Keratinocyte (primary cell): ENCODE measurements around the gene B3GAT1. TPM values are rescaled to one million over a fixed set of nuclear protein-coding genes. Genes with fewer than 3 reads are reported as not detected.

Experiments used
- DNase-seq: peaks from one replicate; pipeline ENCODE4 v3.0.0-alpha.2; 2011; ENCODE audit warnings: low read depth, missing footprints, low spot score
- FAIRE-seq: peaks from 2 replicates; lab custom pipeline; 2011; peaks lifted over from hg19 to GRCh38; lab: Jason Lieb, UNC
- H2AFZ ChIP-seq: 2 replicates; pipeline ENCODE4 v1.6.0; 2012; ENCODE audit warnings: low read length, control low read depth, inconsistent platforms; ENCODE audit not compliant: control insufficient read depth
- H3K27ac ChIP-seq: 2 replicates; pipeline ENCODE4 v1.5.1; 2011; ENCODE audit warnings: low read length; ENCODE audit not compliant: control insufficient read depth, insufficient read depth
- H3K27me3 ChIP-seq: 3 replicates; pipeline ENCODE4 v1.6.0; 2011; ENCODE audit warnings: low read length; ENCODE audit not compliant: control insufficient read depth, insufficient read depth; ENCODE audit errors: extremely low read depth
- H3K36me3 ChIP-seq, 2 experiments: 2 replicates in 1 of 2; 3 replicates in 1 of 2; pipeline ENCODE4 v1.5.1; 2011; ENCODE audit warnings: low read length in 2 of 2, mild to moderate bottlenecking in 1 of 2; ENCODE audit not compliant: control insufficient read depth in 2 of 2, insufficient read depth in 2 of 2; ENCODE audit errors: extremely low read depth in 1 of 2
- H3K4me1 ChIP-seq: 3 replicates; pipeline ENCODE4 v1.5.1; 2011; ENCODE audit warnings: low read length; ENCODE audit not compliant: control insufficient read depth, insufficient read depth; ENCODE audit errors: extremely low read depth
- H3K4me2 ChIP-seq: 3 replicates; pipeline ENCODE4 v1.6.0; 2011; ENCODE audit warnings: low read depth, low read length; ENCODE audit not compliant: control insufficient read depth, insufficient read depth; ENCODE audit errors: extremely low read depth
- H3K4me3 ChIP-seq, 3 experiments: fragments of 200-600 bp in 1 of 3; sonication (generic) in 1 of 3; 2 replicates in 2 of 3; 3 replicates in 1 of 3; pipeline ENCODE4 v1.5.1; 2011 to 2016; ENCODE audit warnings: low read length in 3 of 3, mild to moderate bottlenecking in 3 of 3, control low read depth in 2 of 3, inconsistent platforms in 1 of 3, low read depth in 1 of 3, mixed read lengths in 1 of 3, mixed run types in 1 of 3, moderate library complexity in 1 of 3; ENCODE audit not compliant: control insufficient read depth in 2 of 3, insufficient read depth in 2 of 3; ENCODE audit errors: extremely low read depth in 1 of 3
- H3K79me2 ChIP-seq: 2 replicates; pipeline ENCODE4 v1.6.0; 2012; ENCODE audit warnings: low read length; ENCODE audit not compliant: control insufficient read depth, insufficient read depth
- H3K9ac ChIP-seq: 3 replicates; pipeline ENCODE4 v1.6.0; 2011; ENCODE audit warnings: low read length; ENCODE audit not compliant: control insufficient read depth, insufficient read depth; ENCODE audit errors: extremely low read depth
- H3K9me1 ChIP-seq: 3 replicates; pipeline ENCODE4 v1.6.0; 2011; ENCODE audit warnings: low read length; ENCODE audit not compliant: control insufficient read depth, insufficient read depth; ENCODE audit errors: extremely low read depth
- H3K9me3 ChIP-seq: 2 replicates; pipeline ENCODE4 v1.5.1; 2012; ENCODE audit warnings: low read depth, low read length; ENCODE audit not compliant: control insufficient read depth
- H4K20me1 ChIP-seq: 3 replicates; pipeline ENCODE4 v1.6.0; 2011; ENCODE audit warnings: low read length; ENCODE audit not compliant: control insufficient read depth, insufficient read depth; ENCODE audit errors: extremely low read depth
- CTCF ChIP-seq, 3 experiments: IDR thresholded peaks in 1 of 3; conservative IDR thresholded peaks in 1 of 3; optimal IDR thresholded peaks in 1 of 3; 2 replicates in 2 of 3; 3 replicates in 1 of 3; pipeline versions ENCODE3 to v1.5.1; 2011; ENCODE audit warnings: low read length in 3 of 3, mild to moderate bottlenecking in 3 of 3, moderate library complexity in 2 of 3, control low read depth in 1 of 3, inconsistent platforms in 1 of 3; ENCODE audit not compliant: insufficient read depth in 2 of 3; ENCODE audit errors: extremely low read depth in 1 of 3
- EZH2 ChIP-seq: IDR thresholded peaks from one replicate; pipeline ENCODE4 v1.6.1; 2012; ENCODE audit warnings: inconsistent platforms, mild to moderate bottlenecking, low read length, moderate library complexity
- dilution Hi-C: fragments of 300-500 bp; cut with MboI; formaldehyde crosslinking; loops from one replicate; pipeline ENCODE4 v1.7.0; 2020; ENCODE audit warnings: low sequenced_read_pairs; ENCODE audit not compliant: extremely low pct_ligation_motif_present
- polyA plus RNA-seq, 5 experiments: library from polyadenylated mRNA; depleted of rRNA in 3 of 5; stranded (reverse) in 3 of 5; stranded (forward) in 1 of 5; unstranded in 1 of 5; fragments of >200 nt; gene quantifications; 1 replicate in 1 of 5; 2 replicates in 3 of 5; 3 replicates in 1 of 5; pipeline versions ENCODE4 v1.2.1 to v1.2.3, GENCODE V29; 2011 to 2012; ENCODE audit warnings: missing spikeins in 2 of 5, low read depth in 1 of 5, low replicate concordance in 1 of 5

The B3GAT1 gene
- polyA plus RNA-seq, 1 donor (not counting 4 experiments of a cell fraction or from before 2014, with no cell fraction given), result 0.04 TPM

- Histone ChIP-seq H2AFZ (no peak overlapping the region), H3K27ac (no peak overlapping the region), H3K4me2 (no peak overlapping the region), H3K4me3 (no peak overlapping the region), H3K4me1 (peaks cover 8% of the 10 kb centered on the region), H3K9ac (no peak overlapping the region), H4K20me1 (no peaks in the 10 kb centered on the region), H3K9me1 (no peaks in the 10 kb centered on the region), H3K36me3 (no peaks in the 10 kb centered on the region), H3K9me3 (no peaks in the 10 kb centered on the region), H3K27me3 (no peaks in the 10 kb centered on the region), H3K79me2 (no peaks in the 10 kb centered on the region)
- no peak for FAIRE-seq
- DNase-seq, result no peak
- no peak for TF ChIP-seq CTCF (optimal IDR thresholded peaks at IDR 0.05 in 1 of 3, IDR thresholded peaks at IDR 0.05 in 1 of 3, conservative IDR thresholded peaks at IDR 0.05 in 1 of 3; ENCODE audit: extremely low read depth in 1 of 3, insufficient read depth in 2 of 3, low read length in 3 of 3)
- dilution Hi-C loops, result no loop called here
These were observed 71.6 kb downstream of the B3GAT1 start for GRCh38 chr11:134340354-134340964.

GRCh38 chr11:134339756-134340155 is 72.3 kb downstream of the B3GAT1 start:
- Histone ChIP-seq H3K36me3 (no peaks in the 10 kb centered on the region), H3K9me1 (no peaks in the 10 kb centered on the region), H3K4me3 (no peak overlapping the region), H3K9ac (no peak overlapping the region), H2AFZ (no peak overlapping the region), H4K20me1 (no peaks in the 10 kb centered on the region), H3K4me1 (peaks cover 8% of the 10 kb centered on the region), H3K27ac (no peak overlapping the region), H3K79me2 (no peaks in the 10 kb centered on the region), H3K4me2 (peak overlapping the region; percentile 26), H3K9me3 (no peaks in the 10 kb centered on the region), H3K27me3 (no peaks in the 10 kb centered on the region)
- peak; percentile 13 for FAIRE-seq
- dilution Hi-C loops, result no loop called here
- TF ChIP-seq EZH2 (no peak), CTCF (optimal IDR thresholded peaks at IDR 0.05 in 1 of 3, IDR thresholded peaks at IDR 0.05 in 1 of 3, conservative IDR thresholded peaks at IDR 0.05 in 1 of 3; ENCODE audit: extremely low read depth in 1 of 3, insufficient read depth in 2 of 3, low read length in 3 of 3) (no peak)
- peak; percentile 78 for DNase-seq
